Measurements from ENCODE around the gene PCDHAC2.

- TF ChIP-seq POLR2A (IDR thresholded peaks at IDR 0.05): no peak
- TF ChIP-seq, protein P1, sequence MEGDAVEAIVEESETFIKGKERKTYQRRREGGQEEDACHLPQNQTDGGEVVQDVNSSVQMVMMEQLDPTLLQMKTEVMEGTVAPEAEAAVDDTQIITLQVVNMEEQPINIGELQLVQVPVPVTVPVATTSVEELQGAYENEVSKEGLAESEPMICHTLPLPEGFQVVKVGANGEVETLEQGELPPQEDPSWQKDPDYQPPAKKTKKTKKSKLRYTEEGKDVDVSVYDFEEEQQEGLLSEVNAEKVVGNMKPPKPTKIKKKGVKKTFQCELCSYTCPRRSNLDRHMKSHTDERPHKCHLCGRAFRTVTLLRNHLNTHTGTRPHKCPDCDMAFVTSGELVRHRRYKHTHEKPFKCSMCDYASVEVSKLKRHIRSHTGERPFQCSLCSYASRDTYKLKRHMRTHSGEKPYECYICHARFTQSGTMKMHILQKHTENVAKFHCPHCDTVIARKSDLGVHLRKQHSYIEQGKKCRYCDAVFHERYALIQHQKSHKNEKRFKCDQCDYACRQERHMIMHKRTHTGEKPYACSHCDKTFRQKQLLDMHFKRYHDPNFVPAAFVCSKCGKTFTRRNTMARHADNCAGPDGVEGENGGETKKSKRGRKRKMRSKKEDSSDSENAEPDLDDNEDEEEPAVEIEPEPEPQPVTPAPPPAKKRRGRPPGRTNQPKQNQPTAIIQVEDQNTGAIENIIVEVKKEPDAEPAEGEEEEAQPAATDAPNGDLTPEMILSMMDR (IDR thresholded peaks at IDR 0.05): no peak
Observed at GRCh38 chr5:140988100-140988499, 21.8 kb downstream of the PCDHAC2 start.

Data from thyroid gland (tissue), 4 donors.